H1 (cell line): Measurements from ENCODE around the gene DTX2. TPM values are rescaled to one million over a fixed set of nuclear protein-coding genes. Genes with fewer than 3 reads are reported as not detected.
"Not testable (repeated sequence)": the region's sequence is repeated elsewhere in the genome, so short reads cannot be mapped to it uniquely, and the experiment has no call there.

Experiments used
- CTCF ChIA-PET: fragments of 300-600 bp; sonication (Branson Sonifier 250); formaldehyde crosslinking; loops from one replicate; lab custom pipeline; 2021; ENCODE audit not compliant: partially characterized antibody; lab: Charles Lee
- POLR2A ChIA-PET: fragments of 300-600 bp; sonication (Branson Sonifier 250); formaldehyde crosslinking; loops from one replicate; lab custom pipeline; 2021; ENCODE audit warnings: inconsistent platforms; ENCODE audit not compliant: partially characterized antibody; lab: Charles Lee
- DNase-seq, 2 experiments: peaks; one replicate each; pipeline versions ENCODE4 v3.0.0 to v3.0.0-alpha.2; 2010 to 2022; ENCODE audit warnings: low spot score in 2 of 2, low read depth in 1 of 2, mixed read lengths in 1 of 2
- FAIRE-seq: peaks from 2 replicates; lab custom pipeline; 2011; peaks lifted over from hg19 to GRCh38; lab: Jason Lieb, UNC
- H2AFZ ChIP-seq: 2 replicates; pipeline ENCODE4 v1.8.1; 2012; ENCODE audit warnings: low read length, inconsistent platforms
- H2AK5ac ChIP-seq: 2 replicates; pipeline ENCODE4 v1.6.1; 2013; ENCODE audit warnings: low read depth, low read length
- H2BK120ac ChIP-seq: replicated peaks from 2 replicates; pipeline ENCODE3; 2013; ENCODE audit warnings: low read depth, low read length, inconsistent platforms
- H2BK12ac ChIP-seq: 2 replicates; pipeline ENCODE4 v1.6.1; 2013; ENCODE audit warnings: low read depth, low read length
- H2BK15ac ChIP-seq: 2 replicates; pipeline ENCODE4 v1.6.1; 2013; ENCODE audit warnings: low read length
- H2BK20ac ChIP-seq: 2 replicates; pipeline ENCODE4 v1.6.1; 2013; ENCODE audit warnings: low read length
- H2BK5ac ChIP-seq: 2 replicates; pipeline ENCODE4 v1.6.1; 2013; ENCODE audit warnings: low read depth, low read length
- H3K14ac ChIP-seq: 2 replicates; pipeline ENCODE4 v1.6.1; 2013; ENCODE audit warnings: inconsistent platforms; ENCODE audit not compliant: insufficient read length
- H3K18ac ChIP-seq: 2 replicates; pipeline ENCODE4 v1.6.1; 2013; ENCODE audit warnings: low read length; ENCODE audit errors: extremely low read depth
- H3K23ac ChIP-seq: 2 replicates; pipeline ENCODE4 v1.6.1; 2013; ENCODE audit warnings: inconsistent platforms; ENCODE audit not compliant: insufficient read length
- H3K23me2 ChIP-seq: 2 replicates; pipeline ENCODE4 v1.6.1; 2013; ENCODE audit warnings: low read depth, low read length
- H3K27ac ChIP-seq: 2 replicates; pipeline ENCODE4 v1.6.1; 2011; ENCODE audit warnings: low read depth, low read length, inconsistent platforms
- H3K27me3 ChIP-seq, 4 experiments: replicated peaks in 1 of 4; 1 replicate in 1 of 4; 2 replicates in 3 of 4; pipeline versions ENCODE4 v1.6.1 to v1.8.1; 2011 to 2013; ENCODE audit warnings: low read length in 3 of 4, mild to moderate bottlenecking in 3 of 4, inconsistent platforms in 2 of 4, mixed read lengths in 2 of 4, moderate library complexity in 1 of 4; ENCODE audit not compliant: control insufficient read depth in 3 of 4, insufficient read depth in 3 of 4; ENCODE audit errors: extremely low read depth in 1 of 4
- H3K36me3 ChIP-seq, 4 experiments: 2 replicates each; pipeline versions ENCODE4 v1.6.1 to v1.8.1; 2011 to 2013; ENCODE audit warnings: mild to moderate bottlenecking in 4 of 4, low read length in 3 of 4, moderate library complexity in 2 of 4, control low read depth in 1 of 4, inconsistent platforms in 1 of 4; ENCODE audit not compliant: insufficient read depth in 4 of 4, control insufficient read depth in 2 of 4
- H3K4ac ChIP-seq: replicated peaks from 2 replicates; pipeline ENCODE3; 2013; ENCODE audit warnings: low read length, low read depth, mixed read lengths, inconsistent platforms; ENCODE audit not compliant: insufficient read length
- H3K4me1 ChIP-seq, 4 experiments: replicated peaks in 1 of 4; 1 replicate in 1 of 4; 2 replicates in 3 of 4; pipeline versions ENCODE4 v1.6.1 to v1.8.1; 2011 to 2013; ENCODE audit warnings: low read length in 3 of 4, inconsistent platforms in 2 of 4, mixed read lengths in 1 of 4; ENCODE audit not compliant: insufficient read depth in 4 of 4, control insufficient read depth in 3 of 4
- H3K4me2 ChIP-seq, 2 experiments: 2 replicates each; pipeline versions ENCODE4 v1.6.1 to v1.8.1; 2011 to 2013; ENCODE audit warnings: low read depth in 2 of 2, low read length in 2 of 2, control low read depth in 1 of 2, inconsistent platforms in 1 of 2, mild to moderate bottlenecking in 1 of 2; ENCODE audit not compliant: insufficient read depth in 1 of 2
- H3K4me3 ChIP-seq, 4 experiments: fragments of 200-600, 300-600 bp in 1 of 4; sonication (generic), shearing (Covaris generic), sonication (Bioruptor Twin) in 1 of 4; 2 replicates each; pipeline versions ENCODE4 v1.5.1 to v1.8.1; 2011 to 2016; ENCODE audit warnings: low read length in 4 of 4, low read depth in 3 of 4, control low read depth in 2 of 4, inconsistent platforms in 2 of 4, mild to moderate bottlenecking in 2 of 4, mixed read lengths in 1 of 4, moderate library complexity in 1 of 4; ENCODE audit not compliant: insufficient read depth in 2 of 4; ENCODE audit errors: extremely low read depth in 1 of 4
- H3K56ac ChIP-seq: replicated peaks from 2 replicates; pipeline ENCODE3; 2013; ENCODE audit warnings: low read depth, mild to moderate bottlenecking, mixed read lengths, low read length, inconsistent platforms; ENCODE audit not compliant: insufficient read length
- H3K79me1 ChIP-seq: 2 replicates; pipeline ENCODE4 v1.6.1; 2013; ENCODE audit warnings: low read depth, low read length, control low read depth
- H3K79me2 ChIP-seq, 2 experiments: 2 replicates each; pipeline versions ENCODE4 v1.6.1 to v1.8.1; 2012 to 2013; ENCODE audit warnings: low read length in 2 of 2, mild to moderate bottlenecking in 2 of 2, inconsistent platforms in 1 of 2; ENCODE audit not compliant: insufficient read depth in 2 of 2, control insufficient read depth in 1 of 2
- H3K9ac ChIP-seq, 4 experiments: replicated peaks in 1 of 4; 1 replicate in 1 of 4; 2 replicates in 3 of 4; pipeline versions ENCODE4 v1.6.1 to v1.8.1; 2011 to 2013; ENCODE audit warnings: low read depth in 3 of 4, low read length in 3 of 4, control low read depth in 2 of 4, mild to moderate bottlenecking in 2 of 4, moderate library complexity in 2 of 4, inconsistent platforms in 1 of 4; ENCODE audit errors: extremely low read depth in 1 of 4
- H3K9me3 ChIP-seq, 2 experiments: 2 replicates each; pipeline versions ENCODE4 v1.6.1 to v1.8.1; 2012 to 2013; ENCODE audit warnings: mild to moderate bottlenecking in 2 of 2, moderate library complexity in 2 of 2, control low read depth in 1 of 2, inconsistent platforms in 1 of 2, low read depth in 1 of 2, low read length in 1 of 2, mixed read lengths in 1 of 2; ENCODE audit not compliant: insufficient read depth in 2 of 2
- H4K20me1 ChIP-seq, 2 experiments: replicated peaks in 1 of 2; 2 replicates each; pipeline versions ENCODE3 to v1.8.1; 2011 to 2013; ENCODE audit warnings: inconsistent platforms in 2 of 2, low read length in 2 of 2, mild to moderate bottlenecking in 1 of 2; ENCODE audit not compliant: insufficient read depth in 2 of 2, control insufficient read depth in 1 of 2
- H4K5ac ChIP-seq: 2 replicates; pipeline ENCODE4 v1.6.1; 2013; ENCODE audit warnings: low read length, low read depth, mixed read lengths, inconsistent platforms; ENCODE audit not compliant: insufficient read length
- H4K8ac ChIP-seq: 2 replicates; pipeline ENCODE4 v1.8.0; 2013; ENCODE audit warnings: mild to moderate bottlenecking, moderate library complexity, low read length, inconsistent platforms; ENCODE audit not compliant: insufficient read depth; ENCODE audit errors: extremely low read depth
- H4K91ac ChIP-seq: replicated peaks from 2 replicates; pipeline ENCODE3; 2013; ENCODE audit warnings: low read length, mixed read lengths, inconsistent platforms; ENCODE audit not compliant: insufficient read length
- WGBS, 2 experiments: shearing (Covaris generic) in 1 of 2; methylation state at CpG; one replicate each; pipeline versions ENCODE4 v1.1.6 to v1.1.7; 2013 to 2015; ENCODE audit warnings: low lambda C conversion rate in 2 of 2, mixed read lengths in 2 of 2, inconsistent platforms in 1 of 2, low coverage in 1 of 2, missing lambda C conversion rate in 1 of 2; ENCODE audit not compliant: insufficient replicate concordance in 2 of 2, insufficient coverage in 1 of 2, insufficient read length in 1 of 2; ENCODE audit errors: extremely low coverage in 1 of 2, missing lambda C conversion rate in 1 of 2; 5-methylcytosine and 5-hydroxymethylcytosine counted together
- polyA plus RNA-seq, 7 experiments: library from polyadenylated mRNA; depleted of rRNA in 3 of 7; stranded (reverse) in 5 of 7; unstranded in 2 of 7; fragments of >200 nt in 5 of 7; fragments of 200-250 nt in 2 of 7; gene quantifications; 1 replicate in 5 of 7; 2 replicates in 1 of 7; 4 replicates in 1 of 7; pipeline versions ENCODE4 v1.2.1 to v1.2.3, GENCODE V29; 2011 to 2013; ENCODE audit warnings: missing spikeins in 2 of 7, mixed read lengths in 2 of 7
- total RNA-seq: library from RNA; stranded (reverse); fragmentation: NEBNext Ultra II Directional; extraction: Animal tissue kit (Norgen Biotek cat#: 25700); gene quantifications from 2 replicates; pipeline ENCODE4 v1.2.1, GENCODE V29; 2021

DTX2 gene
- total and polyA plus RNA-seq, 2 of the 8 experiments (the other 6 are each of a cell fraction or from before 2014, with no cell fraction given) = 37.4 to 59.1 TPM

GRCh38 chr7:76480403-76481253, 19.1 kb downstream of the DTX2 start:
- H3K79me1 ChIP-seq, H3K4ac ChIP-seq, H3K56ac ChIP-seq, H3K18ac ChIP-seq, H3K4me3 ChIP-seq, CTCF ChIA-PET, H3K14ac ChIP-seq, H2BK15ac ChIP-seq, H3K9me3 ChIP-seq, H4K5ac ChIP-seq, POLR2A ChIA-PET, H2AK5ac ChIP-seq, H2AFZ ChIP-seq, H3K23ac ChIP-seq, H4K20me1 ChIP-seq, H3K23me2 ChIP-seq, H3K9ac ChIP-seq, H4K91ac ChIP-seq, H3K27me3 ChIP-seq, H3K4me1 ChIP-seq, H2BK12ac ChIP-seq, H4K8ac ChIP-seq, H2BK20ac ChIP-seq, H3K4me2 ChIP-seq, H2BK120ac ChIP-seq, H3K79me2 ChIP-seq, DNase-seq, H2BK5ac ChIP-seq, FAIRE-seq, H3K27ac ChIP-seq: not testable (repeated sequence)
- WGBS, 2 experiments = 83% methylated on average over 18 of the region's 29 CpGs; no CpG with 5 or more reads in 1 of the 2 experiments
- H3K36me3 ChIP-seq = peaks cover 0 to 11% (median 3%) of the 10 kb centered on the region in 4 experiments; a peak in 2 of 8 replicates
